ENCODE measurements around the gene PHF23. TPM values are rescaled to one million over a fixed set of nuclear protein-coding genes. Genes with fewer than 3 reads are reported as not detected.
A peak's percentile ranks its signal among the peaks of the same experiment; 100 is the strongest.

The PHF23 gene
- total RNA-seq, 2 experiments from 2014 or later: 28.1 to 28.8 TPM

DNA sequence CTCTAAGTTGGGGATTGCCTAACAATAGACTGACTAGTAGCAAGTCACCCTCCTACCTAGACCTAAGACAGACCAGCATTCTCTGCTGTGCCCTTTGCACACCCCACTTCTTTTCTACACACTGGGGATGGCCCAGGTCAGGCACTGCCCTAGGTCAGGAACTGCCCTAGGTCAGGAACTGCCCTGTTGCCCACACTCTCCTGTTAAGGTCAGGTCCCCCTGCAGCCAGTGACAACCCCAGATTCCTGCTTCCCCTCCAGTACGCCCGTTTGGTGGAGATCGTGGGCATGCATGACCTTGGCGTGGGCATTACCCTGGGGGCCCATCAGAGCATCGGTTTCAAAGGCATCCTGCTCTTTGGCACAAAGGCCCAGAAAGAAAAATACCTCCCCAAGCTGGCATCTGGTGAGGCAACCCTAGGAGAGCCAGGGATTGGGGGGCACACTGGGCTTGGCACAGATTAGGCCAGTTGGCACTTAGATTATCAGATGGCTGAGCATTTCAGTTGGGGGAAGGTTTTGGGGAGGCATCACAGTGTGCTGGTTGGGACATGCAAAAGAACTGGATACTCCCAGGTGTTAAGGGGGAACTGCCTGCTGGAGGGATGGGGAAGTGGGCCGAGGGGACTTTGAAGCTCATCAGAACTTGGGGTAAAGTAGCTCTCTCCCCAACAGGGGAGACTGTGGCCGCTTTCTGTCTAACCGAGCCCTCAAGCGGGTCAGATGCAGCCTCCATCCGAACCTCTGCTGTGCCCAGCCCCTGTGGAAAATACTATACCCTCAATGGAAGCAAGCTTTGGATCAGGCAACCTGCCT is 17.8 kb downstream of the PHF23 start:
- no peak for DNase-seq
- H3K27me3 Mint-ChIP-seq: no peaks in the 10 kb centered on the region
- H3K9me3 Mint-ChIP-seq: no peaks in the 10 kb centered on the region
- peak overlapping the region; percentile 54 for H3K27ac Mint-ChIP-seq
- peaks cover 42% of the 10 kb centered on the region for H3K4me1 Mint-ChIP-seq
- H3K36me3 Mint-ChIP-seq: peaks cover 13% of the 10 kb centered on the region
- peak overlapping the region; percentile 99 for H3K4me3 Mint-ChIP-seq

GRCh38 chr17:7220593-7221277 is 18.5 kb downstream of the PHF23 start:
- Mint-ChIP-seq H3K27ac (peak overlapping the region; percentile 96), H3K4me3 (peak overlapping the region; percentile 99), H3K4me1 (peaks cover 50% of the 10 kb centered on the region), H3K27me3 (peaks cover 3% of the 10 kb centered on the region), H3K36me3 (peaks cover 13% of the 10 kb centered on the region), H3K9me3 (no peaks in the 10 kb centered on the region)
- peak; percentile 62 for DNase-seq

DNA sequence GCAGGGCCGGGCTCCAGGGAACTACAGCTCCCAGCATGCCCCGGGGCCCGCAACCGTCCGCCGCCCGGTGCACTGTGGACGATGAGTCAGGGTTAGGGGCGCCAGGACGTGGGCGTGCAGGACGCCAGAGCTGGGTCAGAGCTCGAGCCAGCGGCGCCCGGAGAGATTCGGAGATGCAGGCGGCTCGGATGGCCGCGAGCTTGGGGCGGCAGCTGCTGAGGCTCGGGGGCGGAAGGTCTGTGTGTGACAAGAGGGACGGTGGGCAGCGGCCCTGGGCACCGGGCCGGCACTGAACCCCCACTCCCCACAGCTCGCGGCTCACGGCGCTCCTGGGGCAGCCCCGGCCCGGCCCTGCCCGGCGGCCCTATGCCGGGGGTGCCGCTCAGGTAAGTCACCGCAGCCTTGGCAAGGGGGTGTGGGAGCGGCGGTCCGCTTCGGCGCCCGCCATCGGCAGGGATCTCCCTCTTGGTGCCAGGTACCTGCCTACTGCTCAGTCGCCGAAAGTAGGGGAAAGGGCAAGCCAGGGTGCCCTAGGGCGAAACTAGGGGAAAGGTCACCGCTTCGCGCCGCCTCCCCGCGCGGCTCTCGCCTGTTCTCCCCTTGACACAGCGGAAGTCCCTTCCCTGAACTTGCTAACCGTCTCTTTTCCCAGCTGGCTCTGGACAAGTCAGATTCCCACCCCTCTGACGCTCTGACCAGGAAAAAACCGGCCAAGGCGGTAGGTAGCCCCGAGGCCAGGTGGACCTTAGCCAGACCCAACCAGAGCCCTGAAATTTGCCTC is 19.3 kb downstream of the PHF23 start, which contains the start of the genes ACADVL and DLG4:
Gene ACADVL, plus strand, starts transcription at position 127 of the 781 bp plus-strand sequence. Its CDS starts 47 bp downstream, at position 174.
Gene DLG4, minus strand, starts transcription at position 25 of the 781 bp plus-strand sequence.
- peaks cover 13% of the 10 kb centered on the region for H3K36me3 Mint-ChIP-seq
- H3K4me3 Mint-ChIP-seq: peak within 1 kb of the TSS; percentile 99
- H3K4me1 Mint-ChIP-seq: peaks cover 56% of the 10 kb centered on the region
- no peaks in the 10 kb centered on the region for H3K9me3 Mint-ChIP-seq
- H3K27ac Mint-ChIP-seq: peak within 1 kb of the TSS; percentile 96
- peak; percentile 90 for DNase-seq
- peaks cover 3% of the 10 kb centered on the region for H3K27me3 Mint-ChIP-seq

GRCh38 chr17:7219229-7219811 is 19.9 kb downstream of the PHF23 start:
- Mint-ChIP-seq H3K4me1 (peaks cover 62% of the 10 kb centered on the region), H3K4me3 (peak overlapping the region; percentile 99), H3K27me3 (peaks cover 3% of the 10 kb centered on the region), H3K36me3 (peaks cover 13% of the 10 kb centered on the region), H3K9me3 (no peaks in the 10 kb centered on the region), H3K27ac (peak overlapping the region; percentile 96)
- no peak for DNase-seq

- H3K9me3 Mint-ChIP-seq: no peaks in the 10 kb centered on the region
- H3K4me1 Mint-ChIP-seq: peaks cover 66% of the 10 kb centered on the region
- peaks cover 3% of the 10 kb centered on the region for H3K27me3 Mint-ChIP-seq
- H3K27ac Mint-ChIP-seq: peak overlapping the region; percentile 75
- DNase-seq: no peak
- peaks cover 13% of the 10 kb centered on the region for H3K36me3 Mint-ChIP-seq
- peak overlapping the region; percentile 99 for H3K4me3 Mint-ChIP-seq
These were observed 20.5 kb downstream of the PHF23 start for GRCh38 chr17:7218758-7219157.

GRCh38 chr17:7218166-7218565 is 21.1 kb downstream of the PHF23 start:
- no peak for DNase-seq
- H3K4me1 Mint-ChIP-seq: peaks cover 71% of the 10 kb centered on the region
- peaks cover 13% of the 10 kb centered on the region for H3K36me3 Mint-ChIP-seq
- peak overlapping the region; percentile 82 for H3K27ac Mint-ChIP-seq
- no peaks in the 10 kb centered on the region for H3K9me3 Mint-ChIP-seq
- peaks cover 3% of the 10 kb centered on the region for H3K27me3 Mint-ChIP-seq
- peak overlapping the region; percentile 68 for H3K4me3 Mint-ChIP-seq

DNA sequence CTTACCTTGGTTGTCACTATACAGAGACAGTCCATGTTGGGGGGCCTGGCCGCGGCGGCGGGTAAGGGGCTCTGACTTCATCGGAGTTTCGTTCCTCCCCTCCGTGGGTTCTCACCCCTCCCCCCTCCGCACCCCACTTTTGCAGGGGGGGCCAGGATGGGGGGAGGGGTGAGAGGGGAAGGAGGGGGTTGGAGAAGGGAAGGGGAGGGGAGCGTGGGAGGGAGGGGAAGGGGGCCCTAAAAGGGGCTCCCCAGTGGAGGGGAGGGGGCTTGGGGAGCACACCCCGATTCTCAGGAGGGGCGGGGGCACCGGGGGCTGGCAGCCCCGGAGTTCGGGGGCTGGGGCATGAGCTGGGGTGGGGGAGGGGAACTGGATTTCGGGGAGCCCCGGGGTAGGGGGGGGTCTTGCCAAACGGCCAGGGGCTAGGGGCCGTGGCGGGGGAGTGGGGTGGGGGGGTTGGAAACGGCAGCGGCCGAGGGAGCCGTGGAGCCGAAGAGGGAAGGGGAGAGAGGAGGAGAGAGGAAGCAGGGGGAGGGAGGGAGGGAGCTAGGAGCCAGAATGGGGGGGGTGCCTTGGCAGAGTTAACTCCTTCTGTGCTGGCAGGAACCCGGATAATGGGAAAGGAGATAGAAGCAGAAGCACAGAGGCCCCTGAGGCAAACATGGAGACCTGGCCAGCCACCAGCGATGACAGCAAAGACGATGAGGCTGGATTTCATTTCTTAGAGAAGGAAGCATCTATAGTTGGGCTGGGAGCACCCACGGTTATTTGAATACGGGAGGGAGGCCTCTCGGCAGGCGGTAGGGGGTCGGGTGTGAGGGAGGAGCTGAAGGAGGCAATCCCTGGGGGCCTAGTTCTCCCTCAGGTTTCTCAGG is 21.9 kb downstream of the PHF23 start:
- H3K4me1 Mint-ChIP-seq: peaks cover 72% of the 10 kb centered on the region
- H3K4me3 Mint-ChIP-seq: peak overlapping the region; percentile 76
- H3K27ac Mint-ChIP-seq: peak overlapping the region; percentile 82
- peaks cover 3% of the 10 kb centered on the region for H3K27me3 Mint-ChIP-seq
- peaks cover 13% of the 10 kb centered on the region for H3K36me3 Mint-ChIP-seq
- no peaks in the 10 kb centered on the region for H3K9me3 Mint-ChIP-seq
- DNase-seq: no peak

- DNase-seq: no peak
These were observed 22.8 kb downstream of the PHF23 start for GRCh38 chr17:7216242-7217112.

GRCh38 chr17:7215652-7216180 is 23.5 kb downstream of the PHF23 start:
- Mint-ChIP-seq H3K4me1 (peaks cover 64% of the 10 kb centered on the region), H3K9me3 (no peaks in the 10 kb centered on the region), H3K27me3 (peaks cover 3% of the 10 kb centered on the region), H3K4me3 (peak overlapping the region; percentile 76), H3K27ac (peak overlapping the region; percentile 95), H3K36me3 (peaks cover 4% of the 10 kb centered on the region)
- DNase-seq: no peak

More at GRCh38 chr17:7216242-7217112, 22.8 kb downstream of the PHF23 start:
- Mint-ChIP-seq H3K9me3 (no peaks in the 10 kb centered on the region), H3K36me3 (peaks cover 12% of the 10 kb centered on the region), H3K27me3 (peaks cover 3% of the 10 kb centered on the region), H3K4me1 (peaks cover 71% of the 10 kb centered on the region), H3K27ac (peak overlapping the region; percentile 79), H3K4me3 (peak overlapping the region; percentile 76)

DNA sequence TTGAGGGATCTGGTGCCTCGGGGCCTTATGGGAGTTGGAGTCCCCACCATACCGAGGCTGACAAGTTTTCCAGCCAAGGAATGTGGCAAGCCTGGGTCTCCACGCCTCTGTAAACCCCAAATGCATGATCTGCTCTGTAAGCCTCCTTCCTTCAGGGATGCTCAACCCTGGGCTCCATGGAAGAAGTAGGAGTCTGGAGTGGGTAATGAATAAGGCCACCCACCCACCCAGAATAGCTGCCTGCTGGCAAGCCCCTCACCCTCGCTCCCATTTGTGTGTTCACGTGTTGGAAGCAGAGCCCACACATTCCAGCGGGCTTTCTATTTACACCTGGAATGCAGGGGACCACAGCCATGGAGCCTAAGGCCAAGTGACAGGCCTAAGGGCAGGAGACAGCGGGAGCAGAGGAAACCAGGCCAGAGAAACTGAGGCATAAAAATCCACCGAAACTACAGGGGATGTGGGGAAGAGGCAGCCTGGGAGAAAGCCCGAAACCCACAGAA is 24.1 kb downstream of the PHF23 start:
- H3K9me3 Mint-ChIP-seq: no peaks in the 10 kb centered on the region
- H3K36me3 Mint-ChIP-seq: no peaks in the 10 kb centered on the region
- peaks cover 59% of the 10 kb centered on the region for H3K4me1 Mint-ChIP-seq
- no peak for DNase-seq
- peak overlapping the region; percentile 95 for H3K27ac Mint-ChIP-seq
- H3K27me3 Mint-ChIP-seq: peaks cover 3% of the 10 kb centered on the region
- peak overlapping the region; percentile 76 for H3K4me3 Mint-ChIP-seq

GRCh38 chr17:7214300-7215135 is 24.7 kb downstream of the PHF23 start:
- Mint-ChIP-seq H3K36me3 (no peaks in the 10 kb centered on the region), H3K4me3 (peak overlapping the region; percentile 76), H3K9me3 (no peaks in the 10 kb centered on the region), H3K4me1 (peaks cover 58% of the 10 kb centered on the region), H3K27me3 (peaks cover 3% of the 10 kb centered on the region), H3K27ac (peak overlapping the region; percentile 95)
- peak; percentile 100 for DNase-seq

DNA sequence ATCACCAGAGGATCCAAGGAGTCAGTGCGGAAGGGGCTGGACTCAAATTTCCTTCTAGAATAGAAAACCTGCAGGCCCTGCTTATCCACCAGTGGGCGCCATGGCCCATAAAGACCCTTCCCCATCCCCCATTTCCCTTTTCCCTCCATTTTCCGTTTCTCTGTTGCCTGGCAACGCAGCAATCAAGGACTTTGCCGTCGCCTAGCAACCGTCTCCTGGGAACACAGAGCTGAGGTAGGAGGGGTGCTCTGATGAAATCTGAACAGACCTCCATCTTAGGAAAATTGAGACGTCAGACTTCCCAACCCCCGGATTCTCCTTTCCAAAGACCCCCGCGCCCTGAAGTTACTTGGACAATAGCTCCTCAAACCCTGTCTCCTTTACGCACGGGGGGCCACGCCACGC is 25.4 kb downstream of the PHF23 start:
- no peak for DNase-seq
- Mint-ChIP-seq H3K9me3 (no peaks in the 10 kb centered on the region), H3K27ac (peak overlapping the region; percentile 95), H3K4me1 (peaks cover 52% of the 10 kb centered on the region), H3K4me3 (peak overlapping the region; percentile 76), H3K27me3 (peaks cover 3% of the 10 kb centered on the region), H3K36me3 (no peaks in the 10 kb centered on the region)
